SK-N-MC (cell line): Measurements from ENCODE around the gene CCNL1.

Experiments used
- EZH2 ChIP-seq: fragments of 200-600 bp; sonication (generic); IDR thresholded peaks from one replicate; pipeline ENCODE4 v1.6.1; 2017; ENCODE audit warnings: antibody characterized with exemption
- FOXP2 ChIP-seq: optimal IDR thresholded peaks from 2 replicates; pipeline ENCODE3; 2011; ENCODE audit warnings: mild to moderate bottlenecking, moderate library complexity; ENCODE audit not compliant: insufficient read depth; ENCODE audit errors: extremely low read length, control extremely low read depth
- POLR2AphosphoS5 ChIP-seq: IDR thresholded peaks from 2 replicates; pipeline ENCODE4 v1.6.1; 2012; ENCODE audit warnings: mild to moderate bottlenecking, low read depth, low read length, borderline replicate concordance

- no peak for TF ChIP-seq EZH2
- TF ChIP-seq POLR2AphosphoS5 = no peak
- no peak for TF ChIP-seq FOXP2
These were observed 22.9 kb upstream of the CCNL1 start for GRCh38 chr3:157182879-157183278.
